K562 (cell line): Measurements from ENCODE around the gene KLK2. TPM values are rescaled to one million over a fixed set of nuclear protein-coding genes. Genes with fewer than 3 reads are reported as not detected.

Source experiments
- ARID1B ChIP-seq: fragments of 450-650 bp; IDR thresholded peaks from 2 replicates; pipeline ENCODE4 v1.6.1; 2016; ENCODE audit warnings: antibody characterized with exemption, mild to moderate bottlenecking, inconsistent platforms
- BRF2 ChIP-seq: IDR thresholded peaks from 3 replicates; pipeline ENCODE4 v1.6.1; 2011; ENCODE audit warnings: borderline replicate concordance, mild to moderate bottlenecking; ENCODE audit not compliant: insufficient read length, insufficient read depth
- CBX1 ChIP-seq: sonication (generic); IDR thresholded peaks from 2 replicates; pipeline ENCODE4 v1.6.1; 2016; ENCODE audit warnings: antibody characterized with exemption, low read depth, mild to moderate bottlenecking
- DPF2 ChIP-seq: fragments of 450-650 bp; IDR thresholded peaks from 2 replicates; pipeline ENCODE4 v1.6.1; 2016
- FOXK2 ChIP-seq, 2 experiments: fragments of 450-650 bp; IDR thresholded peaks in 1 of 2; conservative IDR thresholded peaks in 1 of 2; 2 replicates each; pipeline ENCODE4 v1.6.1; 2016; ENCODE audit warnings: low read depth in 2 of 2, mild to moderate bottlenecking in 1 of 2
- HDAC1 ChIP-seq, 2 experiments: fragments of 450-650 bp; IDR thresholded peaks; 2 replicates each; pipeline ENCODE4 v1.6.1; 2016 to 2017; ENCODE audit warnings: inconsistent platforms in 1 of 2, mild to moderate bottlenecking in 1 of 2, moderate library complexity in 1 of 2
- HDAC3 ChIP-seq: fragments of 450-650 bp; IDR thresholded peaks from 2 replicates; pipeline ENCODE4 v1.6.1; 2018; ENCODE audit warnings: borderline replicate concordance, mild to moderate bottlenecking, moderate library complexity; ENCODE audit not compliant: partially characterized antibody
- HOXB6 ChIP-seq: fragments of 250-450 bp; sonication (Bioruptor Pico); IDR thresholded peaks from 2 replicates; pipeline ENCODE4 v1.5.1; 2022; ENCODE audit warnings: mild to moderate bottlenecking, borderline replicate concordance
- JUND ChIP-seq, 2 experiments: IDR thresholded peaks; 2 replicates in 1 of 2; 3 replicates in 1 of 2; pipeline ENCODE4 v1.6.1; 2011; ENCODE audit warnings: borderline replicate concordance in 2 of 2, low read depth in 2 of 2, low read length in 2 of 2, improper control_type of control experiment in 1 of 2, missing biosample characterization in 1 of 2, missing genetic modification characterization in 1 of 2, missing genetic modification reagents in 1 of 2
- NFE2L1 ChIP-seq: fragments of 450-650 bp; IDR thresholded peaks from 2 replicates; pipeline ENCODE4 v1.6.1; 2016; ENCODE audit warnings: missing genetic modification characterization, low read depth, mild to moderate bottlenecking, missing compliant biosample characterization, moderate library complexity, borderline replicate concordance
- PHB2 ChIP-seq: fragments of 450-650 bp; IDR thresholded peaks from 2 replicates; pipeline ENCODE4 v1.6.1; 2017; ENCODE audit warnings: low read depth
- POLR2G ChIP-seq: fragments of 200-400 bp; formaldehyde crosslinking; IDR thresholded peaks from 2 replicates; pipeline ENCODE4 v1.6.1; 2017; ENCODE audit warnings: low read depth, mild to moderate bottlenecking, antibody characterized with exemption, low read length, moderate library complexity
- POLR3G ChIP-seq: IDR thresholded peaks from 2 replicates; pipeline ENCODE4 v1.6.1; 2011; ENCODE audit not compliant: insufficient read length, insufficient replicate concordance; ENCODE audit errors: extremely low read depth
- PYGO2 ChIP-seq: fragments of 450-650 bp; IDR thresholded peaks from 2 replicates; pipeline ENCODE4 v1.6.1; 2016; ENCODE audit warnings: mild to moderate bottlenecking, missing genetic modification characterization, moderate library complexity, missing compliant biosample characterization
- RFX5 ChIP-seq: IDR thresholded peaks from 2 replicates; pipeline ENCODE4 v1.6.1; 2011; ENCODE audit warnings: low read depth, mild to moderate bottlenecking, improper control_type of control experiment, low read length
- SMARCE1 ChIP-seq: fragments of 450-650 bp; IDR thresholded peaks from 2 replicates; pipeline ENCODE4 v1.7.1; 2016; ENCODE audit warnings: mild to moderate bottlenecking
- TAL1 ChIP-seq: fragments of 450-650 bp; IDR thresholded peaks from 2 replicates; pipeline ENCODE4 v1.6.1; 2016; ENCODE audit warnings: mild to moderate bottlenecking
- ZNF232 ChIP-seq: sonication (generic); formaldehyde crosslinking; IDR thresholded peaks from 2 replicates; pipeline ENCODE4 v1.8.0; 2022; ENCODE audit warnings: mild to moderate bottlenecking, missing genetic modification reagents
- ZSCAN29 ChIP-seq: fragments of 450-650 bp; IDR thresholded peaks from 2 replicates; pipeline ENCODE4 v1.6.1; 2017
- polyA plus RNA-seq, 8 experiments: library from polyadenylated mRNA; depleted of rRNA in 4 of 8; stranded (reverse) in 5 of 8; unstranded in 3 of 8; fragments of >200 nt; fragmentation: Nextera tagmentation in 2 of 8; fragmentation: Illumina TruSeq in 1 of 8; extraction: Ambion mirVana in 2 of 8; extraction: Trizol in 1 of 8; gene quantifications; 2 replicates each; pipeline versions ENCODE4 v1.2.1 to v1.2.3, GENCODE V29; 2011 to 2014; ENCODE audit warnings: inconsistent platforms in 1 of 8, missing spikeins in 1 of 8
- total RNA-seq, 7 experiments: library from RNA; depleted of rRNA in 6 of 7; stranded (reverse); fragments of >200 nt in 6 of 7; fragmentation: Illumina TruSeq in 2 of 7; extraction: Trizol in 2 of 7; gene quantifications; 2 replicates each; pipeline versions ENCODE4 v1.2.1 to v1.2.3, GENCODE V29; 2011 to 2021; ENCODE audit warnings: low replicate concordance in 1 of 7
- TF ChIP-seq, protein P1 (sequence below): fragments of 250-450 bp; sonication (Bioruptor Pico); IDR thresholded peaks from 2 replicates; pipeline ENCODE4 v1.4.0; 2020; ENCODE audit warnings: mild to moderate bottlenecking
- TF ChIP-seq, protein P2 (sequence below): fragments of 250-450 bp; sonication (Bioruptor Pico); IDR thresholded peaks from 2 replicates; pipeline ENCODE4 v1.5.0; 2021
- TF ChIP-seq, protein P3 (sequence below), 2 experiments: IDR thresholded peaks in 1 of 2; conservative IDR thresholded peaks in 1 of 2; 2 replicates each; pipeline ENCODE4 v1.6.1; 2016; ENCODE audit warnings: low read depth in 2 of 2, mild to moderate bottlenecking in 1 of 2, missing compliant biosample characterization in 1 of 2, missing genetic modification characterization in 1 of 2, moderate library complexity in 1 of 2

The KLK2 gene
- total and polyA plus RNA-seq, 9 of the 15 experiments (the other 6 are each of a cell fraction or from before 2014, with no cell fraction given), result 0.11 to 0.47 (median 0.23) TPM; not detected in 1

- TF ChIP-seq, protein P1, sequence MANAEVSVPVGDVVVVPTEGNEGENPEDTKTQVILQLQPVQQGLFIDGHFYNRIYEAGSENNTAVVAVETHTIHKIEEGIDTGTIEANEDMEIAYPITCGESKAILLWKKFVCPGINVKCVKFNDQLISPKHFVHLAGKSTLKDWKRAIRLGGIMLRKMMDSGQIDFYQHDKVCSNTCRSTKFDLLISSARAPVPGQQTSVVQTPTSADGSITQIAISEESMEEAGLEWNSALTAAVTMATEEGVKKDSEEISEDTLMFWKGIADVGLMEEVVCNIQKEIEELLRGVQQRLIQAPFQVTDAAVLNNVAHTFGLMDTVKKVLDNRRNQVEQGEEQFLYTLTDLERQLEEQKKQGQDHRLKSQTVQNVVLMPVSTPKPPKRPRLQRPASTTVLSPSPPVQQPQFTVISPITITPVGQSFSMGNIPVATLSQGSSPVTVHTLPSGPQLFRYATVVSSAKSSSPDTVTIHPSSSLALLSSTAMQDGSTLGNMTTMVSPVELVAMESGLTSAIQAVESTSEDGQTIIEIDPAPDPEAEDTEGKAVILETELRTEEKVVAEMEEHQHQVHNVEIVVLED (CRISPR knock-in tag), result no peak
- TF ChIP-seq BRF2 (no peak), ZSCAN29 (no peak), JUND (IDR thresholded peaks at IDR 0.05; ENCODE audit: borderline replicate concordance, low read depth, low read length) (peak; percentile 70; the same call in 1 of the 2 replicates), JUND (tag; IDR thresholded peaks at IDR 0.05; ENCODE audit: borderline replicate concordance, low read depth, low read length) (peak; percentile 49; the same call in 2 of the 3 replicates), NFE2L1 (no peak), PHB2 (no peak), ARID1B (peak; percentile 91), HDAC3 (no peak), TAL1 (peak; percentile 77), POLR3G (no peak), RFX5 (no peak), ZNF232 (no peak), FOXK2 (conservative IDR thresholded peaks at IDR 0.05 in 1 of 2, IDR thresholded peaks at IDR 0.05 in 1 of 2; ENCODE audit: low read depth in 2 of 2) (peak; percentile 94 to 95), DPF2 (peak; percentile 91), HDAC1 (IDR thresholded peaks at IDR 0.05) (peak in 1 of 2 experiments; percentile 61; a peak in 2 of 4 replicates), POLR2G (no peak), HOXB6 (CRISPR knock-in tag) (no peak), PYGO2 (tag) (no peak), SMARCE1 (peak; percentile 74), CBX1 (no peak)
- TF ChIP-seq, protein P2, sequence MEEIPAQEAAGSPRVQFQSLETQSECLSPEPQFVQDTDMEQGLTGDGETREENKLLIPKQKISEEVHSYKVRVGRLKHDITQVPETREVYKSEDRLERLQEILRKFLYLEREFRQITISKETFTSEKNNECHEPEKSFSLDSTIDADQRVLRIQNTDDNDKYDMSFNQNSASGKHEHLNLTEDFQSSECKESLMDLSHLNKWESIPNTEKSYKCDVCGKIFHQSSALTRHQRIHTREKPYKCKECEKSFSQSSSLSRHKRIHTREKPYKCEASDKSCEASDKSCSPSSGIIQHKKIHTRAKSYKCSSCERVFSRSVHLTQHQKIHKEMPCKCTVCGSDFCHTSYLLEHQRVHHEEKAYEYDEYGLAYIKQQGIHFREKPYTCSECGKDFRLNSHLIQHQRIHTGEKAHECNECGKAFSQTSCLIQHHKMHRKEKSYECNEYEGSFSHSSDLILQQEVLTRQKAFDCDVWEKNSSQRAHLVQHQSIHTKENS (CRISPR knock-in tag), result no peak
- TF ChIP-seq, protein P3, sequence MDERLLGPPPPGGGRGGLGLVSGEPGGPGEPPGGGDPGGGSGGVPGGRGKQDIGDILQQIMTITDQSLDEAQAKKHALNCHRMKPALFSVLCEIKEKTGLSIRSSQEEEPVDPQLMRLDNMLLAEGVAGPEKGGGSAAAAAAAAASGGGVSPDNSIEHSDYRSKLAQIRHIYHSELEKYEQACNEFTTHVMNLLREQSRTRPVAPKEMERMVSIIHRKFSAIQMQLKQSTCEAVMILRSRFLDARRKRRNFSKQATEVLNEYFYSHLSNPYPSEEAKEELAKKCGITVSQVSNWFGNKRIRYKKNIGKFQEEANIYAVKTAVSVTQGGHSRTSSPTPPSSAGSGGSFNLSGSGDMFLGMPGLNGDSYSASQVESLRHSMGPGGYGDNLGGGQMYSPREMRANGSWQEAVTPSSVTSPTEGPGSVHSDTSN (CRISPR knock-in tag; IDR thresholded peaks at IDR 0.05; ENCODE audit: low read depth), result no peak
- TF ChIP-seq, protein P3 (tag; conservative IDR thresholded peaks at IDR 0.05; ENCODE audit: low read depth), result peak; percentile 45; the same call in 1 of the 2 replicates
These were observed 5.6 kb downstream of the KLK2 start (continued) for GRCh38 chr19:50878851-50879250.
